Sigmoid colon (tissue), 4 donors: ENCODE data around the gene CLK3.

Source experiments
- CTCF ChIP-seq, 4 experiments: fragments of 450-650 bp in 3 of 4; fragments of 200-600 bp in 1 of 4; IDR thresholded peaks; one replicate each; pipeline ENCODE4 v1.5.1; 2016 to 2019; ENCODE audit warnings: antibody characterized with exemption in 4 of 4, mild to moderate bottlenecking in 3 of 4, moderate library complexity in 2 of 4
- EP300 ChIP-seq, 4 donors: sonication (generic); formaldehyde crosslinking; IDR thresholded peaks; one replicate each; pipeline ENCODE4 v1.6.1; 2017; ENCODE audit warnings: antibody characterized with exemption in 4 of 4
- POLR2A ChIP-seq, 2 donors: fragments of 450-650 bp; IDR thresholded peaks; one replicate each; pipeline ENCODE4 v1.6.1; 2016; ENCODE audit warnings: antibody characterized with exemption in 2 of 2, mild to moderate bottlenecking in 2 of 2, moderate library complexity in 2 of 2
- POLR2AphosphoS5 ChIP-seq, 4 donors: sonication (generic); formaldehyde crosslinking; IDR thresholded peaks; one replicate each; pipeline ENCODE4 v1.6.1; 2017; ENCODE audit warnings: antibody characterized with exemption in 4 of 4

- TF ChIP-seq EP300 (IDR thresholded peaks at IDR 0.05) (no peak), CTCF (IDR thresholded peaks at IDR 0.05) (no peak), POLR2A (IDR thresholded peaks at IDR 0.05) (no peak), POLR2AphosphoS5 (IDR thresholded peaks at IDR 0.05) (peak in 3 of 4 donors; percentile 48 to 71 (median 63))
These were observed 710 bp upstream of the CLK3 start for GRCh38 chr15:74614744-74615507.
